OCI-LY3 (cell line): ENCODE results near the gene F10.

Experiments
- CTCF ChIP-seq: fragments of 200-600, 300-600 bp; sonication (generic); IDR thresholded peaks from 2 replicates; pipeline ENCODE4 v1.5.1; 2014; ENCODE audit warnings: antibody characterized with exemption, low read length, low read depth
- EZH2phosphoT487 ChIP-seq: fragments of 200-600 bp; shearing (Covaris generic); IDR thresholded peaks from 2 replicates; pipeline ENCODE4 v1.6.1; 2018; ENCODE audit warnings: antibody characterized with exemption, mixed run types, low read depth

- no peak for TF ChIP-seq CTCF
- no peak for TF ChIP-seq EZH2phosphoT487
Observed at GRCh38 chr13:113093580-113094409, 28.8 kb upstream of the F10 start.
